Stimulated activated CD8-positive, alpha-beta memory T cell treated with anti-CD3 and anti-CD28 coated beads, Interleukin-7, amount 100 ng/mL, for 24 hours (primary cell): ENCODE results near the gene SLC37A2.

ENCODE experiments used
- DNase-seq: peaks from one replicate; pipeline ENCODE4 v3.0.0-alpha.2; 2020; ENCODE audit warnings: low read depth

Gene SLC37A2

GRCh38 chr11:125111343-125112207 lies 48.5 kb downstream of the SLC37A2 start, which contains the start of gene TMEM218:
Gene TMEM218, minus strand, starts transcription at chr11:125111626. Its CDS starts 9,385 bp downstream, at chr11:125102241.
- DNase-seq = peak; percentile 90

- no peak for DNase-seq
Observed at GRCh38 chr11:125112208-125112604, 49.1 kb downstream of the SLC37A2 start.

GRCh38 chr11:125114518-125114917 lies 51.4 kb downstream of the SLC37A2 start:
- no peak for DNase-seq

GRCh38 chr11:125117429-125117828 lies 54.3 kb downstream of the SLC37A2 start:
- no peak for DNase-seq

GRCh38 chr11:125123194-125123946 lies 60.3 kb downstream of the SLC37A2 start:
- DNase-seq = no peak

GRCh38 chr11:125123947-125124617 lies 61.0 kb downstream of the SLC37A2 start:
- peak; percentile 11 for DNase-seq

GRCh38 chr11:125124618-125124992 lies 61.5 kb downstream of the SLC37A2 start:
- no peak for DNase-seq

- no peak for DNase-seq
Observed at GRCh38 chr11:125128450-125128849, 65.3 kb downstream of the SLC37A2 start.

GRCh38 chr11:125129316-125129993 lies 66.3 kb downstream of the SLC37A2 start:
- no peak for DNase-seq

GRCh38 chr11:125132071-125132470 lies 69.0 kb downstream of the SLC37A2 start:
- DNase-seq = no peak

- DNase-seq = no peak
Observed at GRCh38 chr11:125132596-125132995, 69.5 kb downstream of the SLC37A2 start.

- DNase-seq = no peak
Observed at GRCh38 chr11:125136001-125136400, 72.9 kb downstream of the SLC37A2 start.

GRCh38 chr11:125138966-125139365 lies 75.9 kb downstream of the SLC37A2 start:
- DNase-seq = no peak

- DNase-seq = no peak
Observed at GRCh38 chr11:125139778-125140177, 76.7 kb downstream of the SLC37A2 start.
